Measurements from ENCODE around the gene ORM2.
"Not testable (repeated sequence)": the region's sequence is repeated elsewhere in the genome, so short reads cannot be mapped to it uniquely, and the experiment has no call there.

The ORM2 gene

GRCh38 chr9:114329625-114330022 is at the start of gene ORM2:
TSS of gene ORM2 (plus strand) at chr9:114329869. CDS start at chr9:114329905, 36 bp downstream.
- DNase-seq (ENCODE audit: low spot score) = not testable (repeated sequence)

GRCh38 chr9:114280636-114281472 is 48.8 kb upstream of the ORM2 start:
- no peak for DNase-seq (ENCODE audit: low spot score)

- no peak for DNase-seq (ENCODE audit: low spot score)
Measured at GRCh38 chr9:114281473-114282103, 48.1 kb upstream of the ORM2 start.

- DNase-seq (ENCODE audit: low spot score) = no peak
Measured at GRCh38 chr9:114282104-114282485, 47.6 kb upstream of the ORM2 start.

GRCh38 chr9:114282507-114282906 is 47.2 kb upstream of the ORM2 start:
- DNase-seq (ENCODE audit: low spot score) = no peak

- DNase-seq (ENCODE audit: low spot score) = no peak
Measured at GRCh38 chr9:114282926-114283325, 46.7 kb upstream of the ORM2 start.

GRCh38 chr9:114283551-114284111 is 46.0 kb upstream of the ORM2 start:
- no peak for DNase-seq (ENCODE audit: low spot score)

GRCh38 chr9:114284316-114285060 is 45.2 kb upstream of the ORM2 start:
- DNase-seq (ENCODE audit: low spot score) = no peak

- no peak for DNase-seq (ENCODE audit: low spot score)
Measured at GRCh38 chr9:114285166-114285867, 44.4 kb upstream of the ORM2 start.

- DNase-seq (ENCODE audit: low spot score) = no peak
Measured at GRCh38 chr9:114286146-114286679, 43.5 kb upstream of the ORM2 start.

GRCh38 chr9:114287001-114287762 is 42.5 kb upstream of the ORM2 start:
- no peak for DNase-seq (ENCODE audit: low spot score)

- no peak for DNase-seq (ENCODE audit: low spot score)
Measured at GRCh38 chr9:114287763-114288192, 41.9 kb upstream of the ORM2 start.

- DNase-seq (ENCODE audit: low spot score) = no peak
Measured at GRCh38 chr9:114288193-114289091, 41.2 kb upstream of the ORM2 start.

GRCh38 chr9:114289106-114289505 is 40.6 kb upstream of the ORM2 start:
- no peak for DNase-seq (ENCODE audit: low spot score)

- DNase-seq (ENCODE audit: low spot score) = no peak
Measured at GRCh38 chr9:114289571-114290481, 39.8 kb upstream of the ORM2 start.

GRCh38 chr9:114290561-114290986 is 39.1 kb upstream of the ORM2 start:
- no peak for DNase-seq (ENCODE audit: low spot score)

GRCh38 chr9:114291064-114291474 is 38.6 kb upstream of the ORM2 start:
- peak; percentile 68 for DNase-seq (ENCODE audit: low spot score)

- no peak for DNase-seq (ENCODE audit: low spot score)
Measured at GRCh38 chr9:114291886-114292590, 37.6 kb upstream of the ORM2 start.

All from hematopoietic multipotent progenitor cell treated with erythropoietin and hydrocortisone succinate and interleukin-3 and kit ligand, for 17 days (in vitro differentiated cells).